Gastrocnemius medialis (tissue), 4 donors: ENCODE data around the gene TXLNG.

Experiments
- CTCF ChIP-seq, 5 experiments: fragments of 450-650 bp in 3 of 5; fragments of 200-600 bp in 2 of 5; sonication (generic) in 2 of 5; IDR thresholded peaks in 4 of 5; conservative IDR thresholded peaks in 1 of 5; 1 replicate in 4 of 5; 2 replicates in 1 of 5; pipeline ENCODE4 v1.5.1; 2016 to 2019; ENCODE audit warnings: antibody characterized with exemption in 5 of 5, mild to moderate bottlenecking in 3 of 5, moderate library complexity in 3 of 5
- POLR2A ChIP-seq, 2 donors: fragments of 450-650 bp; IDR thresholded peaks; one replicate each; pipeline ENCODE4 v1.6.1; 2017; ENCODE audit warnings: antibody characterized with exemption in 2 of 2, mild to moderate bottlenecking in 2 of 2, moderate library complexity in 2 of 2

DNA sequence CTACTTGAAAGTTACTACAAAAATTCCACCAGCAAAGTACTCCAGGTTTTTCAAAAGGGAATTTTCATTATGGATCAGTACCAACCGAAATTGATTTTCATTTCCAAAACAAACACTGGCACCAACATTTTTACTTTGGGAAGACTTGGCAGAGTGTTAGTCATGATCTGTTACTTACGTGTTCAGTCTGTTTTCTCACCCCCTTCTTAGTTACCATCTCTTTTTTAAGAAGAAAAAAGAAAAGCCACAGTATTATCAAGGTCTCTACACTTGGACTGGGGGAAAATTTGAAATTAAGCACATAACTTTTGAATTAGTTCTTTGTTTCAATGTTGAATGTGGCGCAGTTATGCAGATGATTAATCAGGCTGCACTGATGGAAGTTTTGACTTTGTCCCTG lies 56.4 kb downstream of the TXLNG start:
- TF ChIP-seq CTCF (IDR thresholded peaks at IDR 0.05 in 4 of 5, conservative IDR thresholded peaks at IDR 0.05 in 1 of 5) (no peak), POLR2A (IDR thresholded peaks at IDR 0.05) (no peak)
